ENCODE measurements around the gene KMT2D. TPM values are rescaled to one million over a fixed set of nuclear protein-coding genes. Genes with fewer than 3 reads are reported as not detected.

The KMT2D gene
- total and polyA plus RNA-seq, 2 donors (not counting 3 experiments of a cell fraction or from before 2014, with no cell fraction given) = 15.1 to 120 TPM

DNA sequence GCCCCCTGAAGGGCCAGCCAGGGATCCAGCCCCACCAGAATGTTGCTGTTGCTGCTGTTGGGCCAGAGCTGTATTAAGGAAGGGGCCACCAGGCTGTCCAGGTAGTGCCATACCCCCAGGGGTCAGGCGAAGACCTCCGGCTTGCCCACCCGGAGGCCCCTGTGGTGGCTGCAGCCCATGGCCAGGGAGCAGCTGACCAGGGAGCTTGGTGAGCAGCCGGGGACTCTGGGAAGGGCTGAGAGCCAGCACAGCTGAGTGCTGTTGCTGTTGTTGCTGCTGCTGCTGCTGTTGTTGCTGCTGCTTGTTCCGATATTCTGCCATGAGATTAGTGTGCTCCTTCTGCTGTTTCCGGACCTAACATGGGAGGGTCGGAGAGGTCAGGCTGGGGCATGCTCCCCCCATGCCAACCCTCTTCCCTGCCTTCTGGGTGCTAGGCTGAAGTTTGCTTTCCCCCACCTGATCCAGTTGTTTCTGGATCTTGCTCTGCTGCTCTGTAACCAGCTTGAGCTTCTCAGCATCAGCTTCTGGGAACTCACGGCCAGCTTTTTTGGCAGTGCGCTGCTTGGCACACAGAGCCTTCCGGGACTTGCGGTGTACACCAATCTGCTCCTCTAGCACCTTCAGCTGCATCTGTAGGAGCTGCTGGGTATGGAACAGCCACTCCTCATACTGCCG, 26.8 kb downstream of the KMT2D start:
- Histone ChIP-seq H3K9ac (replicated peaks; ENCODE audit: extremely low read depth, insufficient read depth, low read length) (no peak overlapping the region), H3K4me1 (ENCODE audit: control insufficient read depth, extremely low read depth, insufficient read depth, low read length) (no peaks in the 10 kb centered on the region), H3K4me2 (ENCODE audit: insufficient read depth, low read length) (no peak overlapping the region), H3K36me3 (ENCODE audit: control insufficient read depth in 2 of 2, extremely low read depth in 1 of 2, insufficient read depth in 2 of 2, low read length in 2 of 2) (peaks cover 42 to 74% of the 10 kb centered on the region in 2 experiments), H3K79me2 (ENCODE audit: control insufficient read depth, insufficient read depth, low read length) (no peaks in the 10 kb centered on the region), H3K4me3 (replicated peaks in 1 of 3; ENCODE audit: insufficient read depth in 1 of 3, low read depth in 1 of 3, low read length in 3 of 3) (no peak overlapping the region), H3K9me3 (replicated peaks; ENCODE audit: control insufficient read depth, insufficient read depth, low read length) (no peaks in the 10 kb centered on the region), H4K20me1 (replicated peaks; ENCODE audit: control insufficient read depth, extremely low read depth, insufficient read depth, low read length) (no peaks in the 10 kb centered on the region), H3K27ac (ENCODE audit: insufficient read depth, low read depth, low read length) (no peak overlapping the region), H2AFZ (ENCODE audit: low read depth, low read length) (no peak overlapping the region), H3K27me3 (ENCODE audit: control insufficient read depth in 2 of 2, insufficient read depth in 2 of 2, low read length in 2 of 2) (no peaks in the 10 kb centered on the region), H3K9me1 (replicated peaks; ENCODE audit: control insufficient read depth, extremely low read depth, insufficient read depth, low read length) (no peaks in the 10 kb centered on the region)
- no peak for TF ChIP-seq JUN (IDR thresholded peaks at IDR 0.05; ENCODE audit: borderline replicate concordance, insufficient read depth, insufficient read length, low read depth)
- no peak for TF ChIP-seq POLR2A (IDR thresholded peaks at IDR 0.05; ENCODE audit: low read depth, low read length)
- no peak for TF ChIP-seq GATA2 (IDR thresholded peaks at IDR 0.05; ENCODE audit: insufficient read depth, insufficient read length, low read depth, low read length)
- TF ChIP-seq POLR2AphosphoS5 (IDR thresholded peaks at IDR 0.05; ENCODE audit: insufficient read depth, low read depth, low read length) = no peak
- TF ChIP-seq EZH2 (IDR thresholded peaks at IDR 0.05; ENCODE audit: borderline replicate concordance, low read depth, low read length, severe bottlenecking) = no peak
- no peak for TF ChIP-seq FOS (IDR thresholded peaks at IDR 0.05; ENCODE audit: borderline replicate concordance, insufficient read depth, low read length)
- TF ChIP-seq, protein P1, sequence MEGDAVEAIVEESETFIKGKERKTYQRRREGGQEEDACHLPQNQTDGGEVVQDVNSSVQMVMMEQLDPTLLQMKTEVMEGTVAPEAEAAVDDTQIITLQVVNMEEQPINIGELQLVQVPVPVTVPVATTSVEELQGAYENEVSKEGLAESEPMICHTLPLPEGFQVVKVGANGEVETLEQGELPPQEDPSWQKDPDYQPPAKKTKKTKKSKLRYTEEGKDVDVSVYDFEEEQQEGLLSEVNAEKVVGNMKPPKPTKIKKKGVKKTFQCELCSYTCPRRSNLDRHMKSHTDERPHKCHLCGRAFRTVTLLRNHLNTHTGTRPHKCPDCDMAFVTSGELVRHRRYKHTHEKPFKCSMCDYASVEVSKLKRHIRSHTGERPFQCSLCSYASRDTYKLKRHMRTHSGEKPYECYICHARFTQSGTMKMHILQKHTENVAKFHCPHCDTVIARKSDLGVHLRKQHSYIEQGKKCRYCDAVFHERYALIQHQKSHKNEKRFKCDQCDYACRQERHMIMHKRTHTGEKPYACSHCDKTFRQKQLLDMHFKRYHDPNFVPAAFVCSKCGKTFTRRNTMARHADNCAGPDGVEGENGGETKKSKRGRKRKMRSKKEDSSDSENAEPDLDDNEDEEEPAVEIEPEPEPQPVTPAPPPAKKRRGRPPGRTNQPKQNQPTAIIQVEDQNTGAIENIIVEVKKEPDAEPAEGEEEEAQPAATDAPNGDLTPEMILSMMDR (IDR thresholded peaks at IDR 0.05; ENCODE audit: extremely low read depth in 1 of 2, insufficient read depth in 1 of 2, low read depth in 1 of 2, low read length in 2 of 2) = no peak
- no peak for TF ChIP-seq MYC (IDR thresholded peaks at IDR 0.05; ENCODE audit: low read depth, low read length)
- ChIA-PET POLR2A (interaction anchor here (1.4 kb wide), 1 partner anchor 14 kb away, joined by 5 read pairs; no protein-coding TSS in a partner anchor), CTCF (interaction anchor here (0.7 to 1.9 kb wide), 5 partner anchors 10 to 46 kb away, joined by 3 to 12 read pairs (median 3); partner anchors contain the start of gene PRKAG1)
- FAIRE-seq = no peak
- BruUV-seq (replicated peaks) = no TSS peak
- intact Hi-C loops (cut with micrococcal nuclease) (no loop called here), dilution Hi-C loops (cut with MboI; ENCODE audit: extremely low pct_ligation_motif_present, low sequenced_read_pairs) (no loop called here)
- DNase-seq (ENCODE audit: low read depth, low spot score) = no peak

All from endothelial cell of umbilical vein (primary cell).